Endothelial cell of umbilical vein (primary cell): ENCODE results near the gene ARRB1. TPM values are rescaled to one million over a fixed set of nuclear protein-coding genes. Genes with fewer than 3 reads are reported as not detected.

ENCODE experiments used
- BruUV-seq: library from RNA; stranded (reverse); fragments of 400-500 nt; replicated peaks from 2 replicates; lab custom pipeline; 2021; lab: Mats Ljungman, UMichigan
- CTCF ChIA-PET: fragments of 300-600, 350-600 bp; sonication (Branson Sonifier 250); formaldehyde crosslinking; loops from one replicate; lab custom pipeline; 2021; ENCODE audit warnings: antibody characterized with exemption, inconsistent platforms; lab: Charles Lee
- POLR2A ChIA-PET: fragments of 300-600, 350-600 bp; sonication (Branson Sonifier 250); formaldehyde crosslinking; loops from one replicate; lab custom pipeline; 2021; ENCODE audit warnings: antibody characterized with exemption, inconsistent platforms; lab: Charles Lee
- DNase-seq: peaks from one replicate; pipeline ENCODE4 v3.0.0-alpha.2; 2011; ENCODE audit warnings: low read depth, low spot score
- FAIRE-seq: peaks from 2 replicates; lab custom pipeline; 2011; peaks lifted over from hg19 to GRCh38; lab: Jason Lieb, UNC
- H2AFZ ChIP-seq: 2 replicates; pipeline ENCODE4 v1.6.0; 2012; ENCODE audit warnings: low read depth, low read length, control low read depth, inconsistent platforms
- H3K27ac ChIP-seq: 2 replicates; pipeline ENCODE4 v1.5.1; 2011; ENCODE audit warnings: low read depth, mild to moderate bottlenecking, control low read depth, low read length, moderate library complexity; ENCODE audit not compliant: insufficient read depth
- H3K27me3 ChIP-seq, 2 experiments: 2 replicates each; pipeline versions ENCODE4 v1.6.0 to v1.6.1; 2011; ENCODE audit warnings: low read length in 2 of 2, mixed read lengths in 1 of 2; ENCODE audit not compliant: control insufficient read depth in 2 of 2, insufficient read depth in 2 of 2
- H3K36me3 ChIP-seq, 2 experiments: 2 replicates in 1 of 2; 3 replicates in 1 of 2; pipeline ENCODE4 v1.5.1; 2011; ENCODE audit warnings: low read length in 2 of 2, mild to moderate bottlenecking in 1 of 2, moderate library complexity in 1 of 2; ENCODE audit not compliant: control insufficient read depth in 2 of 2, insufficient read depth in 2 of 2; ENCODE audit errors: extremely low read depth in 1 of 2
- H3K4me1 ChIP-seq: 3 replicates; pipeline ENCODE4 v1.5.1; 2011; ENCODE audit warnings: mild to moderate bottlenecking, low read length; ENCODE audit not compliant: control insufficient read depth, insufficient read depth; ENCODE audit errors: extremely low read depth
- H3K4me2 ChIP-seq: 2 replicates; pipeline ENCODE4 v1.6.1; 2011; ENCODE audit warnings: low read length, control low read depth, mixed read lengths; ENCODE audit not compliant: insufficient read depth
- H3K4me3 ChIP-seq, 3 experiments: fragments of 200-600 bp in 1 of 3; sonication (generic), shearing (Covaris generic) in 1 of 3; replicated peaks in 1 of 3; 2 replicates each; pipeline ENCODE4 v1.5.1; 2011 to 2016; ENCODE audit warnings: control low read depth in 3 of 3, low read length in 3 of 3, mild to moderate bottlenecking in 2 of 3, inconsistent platforms in 1 of 3, low read depth in 1 of 3, moderate library complexity in 1 of 3; ENCODE audit not compliant: insufficient read depth in 1 of 3
- H3K79me2 ChIP-seq: 2 replicates; pipeline ENCODE4 v1.6.0; 2012; ENCODE audit warnings: low read length, inconsistent platforms; ENCODE audit not compliant: control insufficient read depth, insufficient read depth
- H3K9ac ChIP-seq: replicated peaks from 2 replicates; pipeline ENCODE3; 2011; ENCODE audit warnings: low read length, control low read depth; ENCODE audit not compliant: insufficient read depth; ENCODE audit errors: extremely low read depth
- H3K9me1 ChIP-seq: replicated peaks from 3 replicates; pipeline ENCODE4 v1.6.0; 2011; ENCODE audit warnings: mild to moderate bottlenecking, low read length; ENCODE audit not compliant: control insufficient read depth, insufficient read depth; ENCODE audit errors: extremely low read depth
- H3K9me3 ChIP-seq: replicated peaks from 2 replicates; pipeline ENCODE4 v1.5.1; 2012; ENCODE audit warnings: low read length, inconsistent platforms; ENCODE audit not compliant: control insufficient read depth, insufficient read depth
- H4K20me1 ChIP-seq: replicated peaks from 2 replicates; pipeline ENCODE3; 2011; ENCODE audit warnings: mild to moderate bottlenecking, low read length; ENCODE audit not compliant: control insufficient read depth, insufficient read depth; ENCODE audit errors: extremely low read depth
- EZH2 ChIP-seq: IDR thresholded peaks from 2 replicates; pipeline ENCODE4 v1.6.1; 2012; ENCODE audit warnings: borderline replicate concordance, low read depth, mild to moderate bottlenecking, moderate library complexity, low read length, inconsistent platforms; ENCODE audit not compliant: severe bottlenecking
- FOS ChIP-seq: IDR thresholded peaks from 2 replicates; pipeline ENCODE4 v1.6.1; 2011; ENCODE audit warnings: mild to moderate bottlenecking, low read length, moderate library complexity, borderline replicate concordance; ENCODE audit not compliant: insufficient read depth
- GATA2 ChIP-seq: IDR thresholded peaks from 2 replicates; pipeline ENCODE4 v1.7.0; 2011; ENCODE audit warnings: low read depth, mild to moderate bottlenecking, moderate library complexity, mixed read lengths, low read length; ENCODE audit not compliant: insufficient read length, insufficient read depth
- JUN ChIP-seq: IDR thresholded peaks from 2 replicates; pipeline ENCODE4 v1.6.1; 2011; ENCODE audit warnings: borderline replicate concordance, low read depth; ENCODE audit not compliant: insufficient read length, insufficient read depth
- POLR2A ChIP-seq: IDR thresholded peaks from 2 replicates; pipeline ENCODE4 v1.6.1; 2012; ENCODE audit warnings: low read depth, mild to moderate bottlenecking, control low read depth, low read length
- POLR2AphosphoS5 ChIP-seq: IDR thresholded peaks from 2 replicates; pipeline ENCODE4 v1.6.1; 2012; ENCODE audit warnings: low read depth, mild to moderate bottlenecking, control low read depth, low read length, moderate library complexity; ENCODE audit not compliant: insufficient read depth
- dilution Hi-C: fragments of 300-500 bp; cut with MboI; formaldehyde crosslinking; loops from one replicate; pipeline ENCODE4 v1.15.0; 2019; ENCODE audit warnings: low sequenced_read_pairs; ENCODE audit not compliant: extremely low pct_ligation_motif_present
- intact Hi-C: fragments of 100-400 bp; cut with micrococcal nuclease; formaldehyde crosslinking; loops from one replicate; pipeline ENCODE4 v1.10.0; 2022
- polyA plus RNA-seq, 4 experiments: library from polyadenylated mRNA; depleted of rRNA in 3 of 4; stranded (reverse) in 3 of 4; unstranded in 1 of 4; fragments of >200 nt; gene quantifications; 2 replicates each; pipeline versions ENCODE4 v1.2.1 to v1.2.3, GENCODE V29; 2011 to 2012; ENCODE audit warnings: missing spikeins in 1 of 4
- total RNA-seq: library from RNA; stranded (reverse); gene quantifications from 2 replicates; pipeline ENCODE4 v1.2.3, GENCODE V29; 2021
- TF ChIP-seq, protein P1 (sequence below): IDR thresholded peaks from 2 replicates; pipeline ENCODE4 v1.6.1; 2011; ENCODE audit not compliant: insufficient read depth, insufficient read length
- TF ChIP-seq, protein P2 (sequence below), 2 donors: IDR thresholded peaks; 1 replicate in 1 of 2; 2 replicates in 1 of 2; pipeline ENCODE4 v1.5.1; 2011; ENCODE audit warnings: low read length in 2 of 2, mild to moderate bottlenecking in 2 of 2, moderate library complexity in 2 of 2, control low read depth in 1 of 2, inconsistent platforms in 1 of 2, low read depth in 1 of 2; ENCODE audit not compliant: insufficient read depth in 1 of 2; ENCODE audit errors: extremely low read depth in 1 of 2

Gene ARRB1
- total and polyA plus RNA-seq, 2 donors (not counting 3 experiments of a cell fraction or from before 2014, with no cell fraction given) = 63.9 to 92.6 TPM

DNA sequence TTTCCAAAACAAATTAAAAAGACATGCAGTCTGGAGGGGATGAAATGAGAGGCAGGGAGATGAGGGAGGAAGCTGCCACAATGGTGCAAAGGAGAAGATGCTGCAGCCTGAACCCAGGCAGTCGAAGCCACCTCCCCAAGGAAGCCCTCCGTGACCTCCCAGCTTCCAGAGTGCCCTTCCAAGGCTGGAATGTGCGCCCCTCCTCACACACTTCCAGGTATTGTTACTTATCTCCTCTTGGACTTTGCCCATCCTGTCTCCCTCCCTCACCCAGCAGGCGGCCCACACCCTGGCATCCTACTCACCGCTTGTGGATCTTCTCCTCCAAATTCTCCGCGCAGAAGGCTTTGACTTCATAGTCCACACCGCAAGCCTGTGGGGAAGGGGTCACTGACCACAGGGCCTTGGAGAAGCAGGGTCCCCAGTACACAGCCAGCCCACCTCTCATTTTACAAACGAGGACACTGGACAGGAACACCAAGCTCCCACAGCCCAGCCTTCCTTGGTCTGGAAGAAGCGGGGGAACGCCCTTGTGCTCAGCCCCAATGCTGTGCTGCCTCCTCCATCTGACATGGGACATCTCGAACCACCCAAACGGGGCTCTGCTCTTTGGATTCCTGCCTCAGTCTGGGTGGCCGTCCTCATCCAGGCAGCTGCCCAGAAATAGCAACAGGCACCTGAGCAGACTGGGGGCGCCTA is 70.5 kb downstream of the ARRB1 start:
- no peak overlapping the region for H3K4me3 ChIP-seq
- no peaks in the 10 kb centered on the region for H4K20me1 ChIP-seq
- peaks cover 10 to 54% of the 10 kb centered on the region in 2 experiments for H3K36me3 ChIP-seq
- peak overlapping the region; percentile 1 for H3K4me2 ChIP-seq
- DNase-seq (peak; percentile 58), FAIRE-seq (peak; percentile 18)
- BruUV-seq = no TSS peak
- dilution Hi-C loops = no loop called here
- H3K9me3 ChIP-seq = no peaks in the 10 kb centered on the region
- no peak overlapping the region for H3K9ac ChIP-seq
- peaks cover 22% of the 10 kb centered on the region for H3K4me1 ChIP-seq
- peak overlapping the region; percentile 15 for H3K27ac ChIP-seq
- POLR2A ChIA-PET = interaction anchor here (1.2 kb wide), 1 partner anchor 33 kb away, joined by 4 read pairs; no protein-coding TSS in a partner anchor
- H2AFZ ChIP-seq = no peak overlapping the region
- TF ChIP-seq, protein P1, sequence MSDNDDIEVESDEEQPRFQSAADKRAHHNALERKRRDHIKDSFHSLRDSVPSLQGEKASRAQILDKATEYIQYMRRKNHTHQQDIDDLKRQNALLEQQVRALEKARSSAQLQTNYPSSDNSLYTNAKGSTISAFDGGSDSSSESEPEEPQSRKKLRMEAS = no peak
- no peak for TF ChIP-seq EZH2
- TF ChIP-seq POLR2A = no peak
- TF ChIP-seq JUN = no peak
- TF ChIP-seq, protein P2, sequence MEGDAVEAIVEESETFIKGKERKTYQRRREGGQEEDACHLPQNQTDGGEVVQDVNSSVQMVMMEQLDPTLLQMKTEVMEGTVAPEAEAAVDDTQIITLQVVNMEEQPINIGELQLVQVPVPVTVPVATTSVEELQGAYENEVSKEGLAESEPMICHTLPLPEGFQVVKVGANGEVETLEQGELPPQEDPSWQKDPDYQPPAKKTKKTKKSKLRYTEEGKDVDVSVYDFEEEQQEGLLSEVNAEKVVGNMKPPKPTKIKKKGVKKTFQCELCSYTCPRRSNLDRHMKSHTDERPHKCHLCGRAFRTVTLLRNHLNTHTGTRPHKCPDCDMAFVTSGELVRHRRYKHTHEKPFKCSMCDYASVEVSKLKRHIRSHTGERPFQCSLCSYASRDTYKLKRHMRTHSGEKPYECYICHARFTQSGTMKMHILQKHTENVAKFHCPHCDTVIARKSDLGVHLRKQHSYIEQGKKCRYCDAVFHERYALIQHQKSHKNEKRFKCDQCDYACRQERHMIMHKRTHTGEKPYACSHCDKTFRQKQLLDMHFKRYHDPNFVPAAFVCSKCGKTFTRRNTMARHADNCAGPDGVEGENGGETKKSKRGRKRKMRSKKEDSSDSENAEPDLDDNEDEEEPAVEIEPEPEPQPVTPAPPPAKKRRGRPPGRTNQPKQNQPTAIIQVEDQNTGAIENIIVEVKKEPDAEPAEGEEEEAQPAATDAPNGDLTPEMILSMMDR (IDR thresholded peaks at IDR 0.05; ENCODE audit: extremely low read depth in 1 of 2, insufficient read depth in 1 of 2, low read depth in 1 of 2, low read length in 2 of 2) = no peak
- TF ChIP-seq POLR2AphosphoS5 = peak; percentile 38
- no peak for TF ChIP-seq GATA2
- no peak for TF ChIP-seq FOS
- CTCF ChIA-PET = interaction anchor here (0.6 to 4.6 kb wide), 30 partner anchors 9 to 252 kb away, joined by 3 to 166 read pairs (median 9); partner anchors contain the start of gene ARRB1
- intact Hi-C loops = loop anchor here (1.0 to 2.0 kb wide), 6 partner anchors 12 to 252 kb away; no protein-coding TSS in a partner anchor
- H3K9me1 ChIP-seq = no peaks in the 10 kb centered on the region
- no peaks in the 10 kb centered on the region for H3K27me3 ChIP-seq
- no peaks in the 10 kb centered on the region for H3K79me2 ChIP-seq
